ENCODE data around the gene KRTAP10-12. TPM values are rescaled to one million over a fixed set of nuclear protein-coding genes. Genes with fewer than 3 reads are reported as not detected.

KRTAP10-12 gene
- total RNA-seq, 1 experiment from 2014 or later: not detected

- Histone ChIP-seq H3K36me3 (ENCODE audit: control insufficient read depth, insufficient read depth, low read length) (no peaks in the 10 kb centered on the region), H3K4me3 (ENCODE audit: low read depth in 2 of 2, low read length in 2 of 2) (no peak overlapping the region), H3K27ac (ENCODE audit: low read length) (no peak overlapping the region), H3K9me3 (ENCODE audit: control insufficient read depth, insufficient read depth, low read depth, low read length) (peaks cover 4% of the 10 kb centered on the region; the same call in 1 of the 2 replicates), H3K27me3 (ENCODE audit: control insufficient read depth, insufficient read depth, low read length) (no peaks in the 10 kb centered on the region), H3K4me1 (ENCODE audit: control insufficient read depth, insufficient read depth, low read length) (no peaks in the 10 kb centered on the region)
- in situ Hi-C loops (cut with HindIII; ENCODE audit: low pct_unique_long_range_greater_than_20kb, low sequenced_read_pairs): no loop called here
- ChIA-PET POLR2A (no interaction called here), CTCF (no interaction called here)
- no TSS peak for BruUV-seq (replicated peaks)
- no peak for TF ChIP-seq POLR2AphosphoS5 (IDR thresholded peaks at IDR 0.05; ENCODE audit: low read depth, low read length)
- DNase-seq (ENCODE audit: low read depth, low spot score): no peak
- no peak for ATAC-seq
- intact Hi-C loops (cut with micrococcal nuclease; ENCODE audit: unreplicated experiment): no loop called here
Observed at GRCh38 chr21:44694776-44695175, 2.2 kb upstream of the KRTAP10-12 start.

- DNase-seq (ENCODE audit: low read depth, low spot score) (no peak), ATAC-seq (no peak)
- intact Hi-C loops (cut with micrococcal nuclease; ENCODE audit: unreplicated experiment) (no loop called here), in situ Hi-C loops (cut with HindIII; ENCODE audit: low pct_unique_long_range_greater_than_20kb, low sequenced_read_pairs) (no loop called here)
- no peaks in the 10 kb centered on the region for H3K27me3 ChIP-seq (ENCODE audit: control insufficient read depth, insufficient read depth, low read length)
- BruUV-seq (replicated peaks): no TSS peak
- POLR2A ChIA-PET: no interaction called here
- H3K9me3 ChIP-seq (ENCODE audit: control insufficient read depth, insufficient read depth, low read depth, low read length): peaks cover 4% of the 10 kb centered on the region; the same call in 1 of the 2 replicates
- no peaks in the 10 kb centered on the region for H3K36me3 ChIP-seq (ENCODE audit: control insufficient read depth, insufficient read depth, low read length)
- CTCF ChIA-PET: no interaction called here
- no peak for TF ChIP-seq SIN3A (IDR thresholded peaks at IDR 0.05; ENCODE audit: borderline replicate concordance, insufficient read depth, low read depth, low read length)
- no peak for TF ChIP-seq TCF7L2 (IDR thresholded peaks at IDR 0.05; ENCODE audit: low read depth, low read length)
- no peak for TF ChIP-seq POLR2AphosphoS5 (IDR thresholded peaks at IDR 0.05; ENCODE audit: low read depth, low read length)
- no peak overlapping the region for H3K27ac ChIP-seq (ENCODE audit: low read length)
- H3K4me1 ChIP-seq (ENCODE audit: control insufficient read depth, insufficient read depth, low read length): no peaks in the 10 kb centered on the region
- H3K4me3 ChIP-seq (ENCODE audit: low read depth in 2 of 2, low read length in 2 of 2): no peak overlapping the region
Observed at GRCh38 chr21:44695184-44695583, 1.8 kb upstream of the KRTAP10-12 start.

- Histone ChIP-seq H3K27ac (ENCODE audit: low read length) (no peak overlapping the region), H3K27me3 (ENCODE audit: control insufficient read depth, insufficient read depth, low read length) (no peaks in the 10 kb centered on the region), H3K4me3 (ENCODE audit: low read depth in 2 of 2, low read length in 2 of 2) (no peak overlapping the region), H3K36me3 (ENCODE audit: control insufficient read depth, insufficient read depth, low read length) (no peaks in the 10 kb centered on the region), H3K9me3 (ENCODE audit: control insufficient read depth, insufficient read depth, low read depth, low read length) (peaks cover 4% of the 10 kb centered on the region; the same call in 1 of the 2 replicates), H3K4me1 (ENCODE audit: control insufficient read depth, insufficient read depth, low read length) (no peaks in the 10 kb centered on the region)
- in situ Hi-C loops (cut with HindIII; ENCODE audit: low pct_unique_long_range_greater_than_20kb, low sequenced_read_pairs): no loop called here
- intact Hi-C loops (cut with micrococcal nuclease; ENCODE audit: unreplicated experiment): no loop called here
- CTCF ChIA-PET: no interaction called here
- POLR2A ChIA-PET: no interaction called here
- TF ChIP-seq SIN3A (IDR thresholded peaks at IDR 0.05; ENCODE audit: borderline replicate concordance, insufficient read depth, low read depth, low read length): no peak
- no peak for TF ChIP-seq TCF7L2 (IDR thresholded peaks at IDR 0.05; ENCODE audit: low read depth, low read length)
- TF ChIP-seq CTCF (IDR thresholded peaks at IDR 0.05): no peak
- no peak for TF ChIP-seq POLR2AphosphoS5 (IDR thresholded peaks at IDR 0.05; ENCODE audit: low read depth, low read length)
- no peak for TF ChIP-seq REST (IDR thresholded peaks at IDR 0.05; ENCODE audit: insufficient read depth in 1 of 2, low read depth in 2 of 2, low read length in 1 of 2)
- DNase-seq (ENCODE audit: low read depth, low spot score) (no peak), ATAC-seq (no peak)
- BruUV-seq (replicated peaks): no TSS peak
Observed at GRCh38 chr21:44695641-44696040, 1.3 kb upstream of the KRTAP10-12 start.

All from Panc1 (cell line).